HG03108 (cell line): ENCODE data around the gene OR8D2.

Source experiments
- ATAC-seq: cut with Tn5 transposase; IDR thresholded peaks from one replicate; pipeline ENCODE4 v1.9.1; 2021; ENCODE audit warnings: moderate library complexity; ENCODE audit not compliant: unreplicated experiment

OR8D2 gene, protein sequence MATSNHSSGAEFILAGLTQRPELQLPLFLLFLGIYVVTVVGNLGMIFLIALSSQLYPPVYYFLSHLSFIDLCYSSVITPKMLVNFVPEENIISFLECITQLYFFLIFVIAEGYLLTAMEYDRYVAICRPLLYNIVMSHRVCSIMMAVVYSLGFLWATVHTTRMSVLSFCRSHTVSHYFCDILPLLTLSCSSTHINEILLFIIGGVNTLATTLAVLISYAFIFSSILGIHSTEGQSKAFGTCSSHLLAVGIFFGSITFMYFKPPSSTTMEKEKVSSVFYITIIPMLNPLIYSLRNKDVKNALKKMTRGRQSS

DNA sequence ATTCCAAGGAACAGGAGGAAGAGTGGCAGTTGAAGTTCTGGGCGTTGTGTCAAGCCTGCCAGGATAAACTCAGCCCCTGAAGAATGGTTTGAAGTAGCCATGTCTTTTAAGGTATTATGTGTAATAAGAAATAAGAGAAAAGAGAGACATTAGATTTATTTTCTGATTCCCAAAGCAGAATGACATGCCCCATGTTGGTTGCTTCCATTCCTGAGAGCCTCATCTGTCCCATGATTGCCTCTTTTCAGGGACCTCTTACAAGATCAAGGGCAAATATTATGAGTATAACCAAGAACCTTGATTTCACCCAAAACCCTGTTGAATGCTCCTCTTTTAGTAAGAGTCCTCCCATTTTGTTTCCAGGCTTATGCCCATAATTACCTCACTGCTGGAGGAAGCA, at the start of gene OR8D2:
TSS of gene OR8D2 (minus strand) at position 101 of the 400 bp plus-strand sequence. CDS start at position 101, 0 bp downstream.
- no peak for ATAC-seq

DNA sequence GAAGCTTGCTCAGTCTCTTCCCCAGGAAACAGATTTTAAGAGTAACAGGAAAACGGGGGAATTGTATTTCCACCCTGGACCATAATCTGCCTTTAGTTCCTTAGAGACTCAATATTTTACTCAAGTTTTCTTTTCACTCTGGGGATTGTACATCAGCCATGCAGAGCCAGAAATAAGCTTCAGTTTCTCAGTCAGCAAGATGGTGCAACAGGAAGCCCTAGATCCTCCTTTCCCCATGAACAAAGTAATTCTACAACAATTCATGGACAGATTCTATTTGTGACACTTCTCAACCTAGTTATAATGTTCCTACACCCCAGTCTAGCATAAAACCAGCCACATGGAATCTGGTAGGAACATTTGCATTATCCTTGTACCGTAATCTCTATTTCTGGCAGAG, 39.6 kb upstream of the OR8D2 start:
- ATAC-seq: no peak

DNA sequence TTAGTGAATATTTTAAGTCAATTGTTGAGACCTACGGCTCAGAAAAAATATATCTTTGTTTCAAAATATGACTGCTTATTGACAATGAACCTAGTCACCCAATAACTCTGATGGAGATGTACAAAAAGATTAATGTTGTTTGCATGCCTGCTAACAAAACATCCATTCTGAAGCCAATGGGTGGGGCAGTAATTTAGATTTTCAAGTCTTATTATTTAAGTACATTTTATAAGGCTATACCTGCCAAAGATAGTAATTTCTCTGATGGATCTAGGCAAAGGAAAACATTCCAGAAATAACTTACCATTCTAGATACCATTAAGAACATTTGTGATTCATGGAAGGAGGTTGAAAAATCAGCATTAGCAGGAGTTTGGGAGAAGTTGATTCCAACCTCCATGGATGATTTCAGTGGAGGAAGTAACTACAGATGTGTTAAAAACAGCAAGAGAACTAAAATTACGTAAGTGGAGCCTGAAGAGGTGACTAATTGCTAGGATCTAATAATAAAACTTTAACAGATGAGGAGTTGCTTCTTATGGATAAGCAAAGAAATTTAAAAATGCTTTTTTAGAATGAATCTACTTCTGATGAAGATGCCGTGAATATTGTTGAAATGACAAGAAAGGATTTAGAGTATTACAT, 26.4 kb upstream of the OR8D2 start:
- ATAC-seq: no peak

GRCh38 chr11:124344346-124344745, 24.3 kb upstream of the OR8D2 start:
- no peak for ATAC-seq

GRCh38 chr11:124340142-124340447, 20.1 kb upstream of the OR8D2 start:
- ATAC-seq: no peak

DNA sequence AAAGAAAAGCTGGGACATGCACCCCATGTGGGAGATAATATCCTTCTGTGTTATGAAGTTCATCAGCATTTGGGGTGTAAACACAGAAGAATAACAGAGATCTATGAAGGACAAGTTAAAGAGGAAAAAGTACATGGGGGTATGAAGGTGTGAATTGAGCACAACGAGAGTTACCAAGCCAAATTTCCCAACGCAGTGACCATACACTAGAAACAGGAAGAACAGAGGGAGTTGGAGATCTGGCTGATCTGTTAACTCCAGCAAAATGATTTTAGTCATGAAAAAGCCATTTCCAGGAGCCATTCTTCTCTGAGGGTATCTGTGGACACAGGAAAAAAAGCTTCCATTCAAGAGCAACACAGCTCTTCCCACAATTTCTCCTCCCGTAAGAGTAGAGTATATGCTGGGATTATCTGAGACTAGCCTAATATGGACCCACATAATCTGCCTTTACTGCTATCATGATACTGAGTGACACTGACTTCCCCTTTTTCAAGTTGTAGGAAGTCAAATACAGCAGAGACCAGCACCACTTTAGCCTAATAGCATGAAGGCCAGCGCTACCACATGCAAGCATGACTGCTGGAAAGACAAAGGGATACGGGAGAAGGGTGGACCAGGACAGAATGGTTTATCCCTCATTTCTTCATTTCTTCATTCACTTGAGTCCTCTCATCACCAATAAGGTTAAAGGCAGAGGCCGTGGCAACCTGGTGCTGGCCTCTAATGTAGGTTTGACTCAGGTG, 19.6 kb upstream of the OR8D2 start:
- no peak for ATAC-seq

DNA sequence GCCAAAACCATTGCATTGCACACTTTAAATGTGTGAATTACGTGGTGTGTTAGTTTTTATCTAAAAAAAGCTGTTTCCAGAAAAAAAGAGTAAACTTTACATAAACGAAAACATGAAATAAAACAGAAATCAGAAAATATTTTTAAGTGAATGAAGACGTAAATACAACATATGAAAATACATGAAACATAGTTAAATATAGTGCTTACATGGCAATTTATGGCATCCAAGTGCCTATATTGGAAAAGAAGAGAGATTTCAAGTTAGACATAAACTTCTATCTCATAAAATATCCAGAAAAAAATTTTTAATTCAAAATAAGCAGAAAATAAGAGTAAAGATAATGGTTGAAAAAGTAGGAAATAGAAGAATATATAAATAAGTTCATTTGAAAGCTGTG, 11.9 kb upstream of the OR8D2 start:
- no peak for ATAC-seq

DNA sequence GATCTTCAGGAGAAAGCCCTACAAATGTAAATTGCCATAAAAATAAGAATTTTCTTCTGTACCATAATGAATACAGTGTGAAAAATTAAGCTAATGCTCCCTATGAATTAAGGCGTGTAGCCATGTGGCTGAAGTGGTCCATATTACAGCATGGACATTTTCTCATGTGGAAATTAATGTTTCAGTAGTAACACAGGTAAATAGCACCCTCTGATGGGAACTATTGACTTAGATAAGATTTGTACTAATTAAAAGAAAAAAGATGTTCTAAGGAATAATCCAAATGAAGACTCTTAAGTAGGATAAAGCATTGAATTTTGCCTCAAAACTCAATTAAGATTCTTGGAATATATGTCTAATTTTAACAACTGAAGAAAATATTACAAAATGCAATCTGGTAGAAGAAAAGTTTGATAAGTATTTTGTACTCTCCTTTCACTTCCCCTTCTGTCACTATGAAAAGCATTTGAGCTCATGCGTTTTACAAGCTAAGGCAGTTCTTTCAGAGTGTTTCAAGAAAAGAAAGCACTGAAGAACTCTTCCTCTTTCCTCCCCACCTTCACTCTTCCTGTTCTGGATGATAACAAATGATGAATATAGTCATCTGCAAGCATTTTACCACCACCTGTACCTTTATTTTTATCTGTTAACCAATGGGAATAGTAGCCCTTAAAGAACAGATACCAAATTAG, 9.9 kb upstream of the OR8D2 start:
- ATAC-seq: no peak

DNA sequence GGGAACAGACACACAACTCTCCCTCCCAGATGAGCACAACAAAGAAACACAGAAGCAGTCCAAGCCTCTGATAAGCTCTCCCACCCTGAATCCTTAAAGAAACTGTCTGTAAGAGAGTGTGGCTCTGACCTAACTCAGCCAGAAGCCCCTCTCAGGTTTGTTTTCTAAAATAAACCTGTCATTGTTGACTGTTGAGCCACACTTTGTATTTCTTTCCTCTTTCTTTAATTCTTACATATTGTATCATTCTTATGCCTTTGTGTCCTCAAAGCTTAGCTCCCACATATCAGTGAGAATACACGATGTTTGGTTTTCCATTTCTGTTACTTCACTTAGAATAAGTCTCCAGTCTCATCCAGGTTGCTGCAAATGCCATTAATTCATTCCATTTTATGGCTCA, 7.8 kb upstream of the OR8D2 start:
- ATAC-seq: no peak

DNA sequence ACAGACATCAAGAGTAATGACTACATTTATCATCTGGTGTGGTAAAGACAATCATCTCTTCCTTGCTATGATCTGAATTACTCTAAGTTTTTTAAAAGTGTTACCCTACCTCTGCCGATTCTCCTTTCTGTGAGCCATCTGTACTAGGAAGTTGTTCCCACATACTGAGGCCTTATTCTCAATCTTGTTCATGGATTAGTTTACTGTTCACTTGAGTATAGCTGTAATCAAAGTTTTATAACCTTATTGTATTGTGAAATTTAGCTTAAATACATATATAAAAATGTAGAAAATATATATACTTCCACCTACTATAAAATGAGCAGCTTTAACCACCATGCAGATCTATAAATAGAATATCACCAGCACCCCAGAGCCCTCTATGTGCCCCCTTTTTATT, 2.4 kb upstream of the OR8D2 start:
- no peak for ATAC-seq

GRCh38 chr11:124315052-124315451, 4.9 kb downstream of the OR8D2 start:
- ATAC-seq: no peak

DNA sequence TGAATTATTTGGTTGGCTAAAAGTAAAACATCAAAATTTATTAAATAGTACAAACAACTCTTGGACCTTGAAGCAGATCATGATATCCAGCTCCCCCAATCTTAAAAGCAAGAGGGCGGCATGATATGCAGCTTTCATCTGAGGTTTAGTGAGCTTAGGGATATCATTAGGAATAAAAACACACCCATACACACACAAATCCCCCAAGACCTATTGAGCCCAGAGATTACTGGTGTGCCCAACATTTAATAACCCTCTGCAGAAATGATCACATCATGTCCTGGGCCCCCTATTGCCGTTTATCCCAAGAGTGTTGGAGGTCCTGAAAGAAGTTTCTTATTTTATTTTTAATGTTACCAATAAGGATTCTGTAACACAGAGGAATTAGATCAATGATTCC, 6.1 kb downstream of the OR8D2 start, which contains the start of gene OR8D1:
TSS of gene OR8D1 (minus strand) at position 101 of the 400 bp plus-strand sequence. CDS start 3,183 bp downstream, outside the sequence.
- no peak for ATAC-seq

GRCh38 chr11:124313131-124313530, 6.9 kb downstream of the OR8D2 start:
- ATAC-seq: no peak

- ATAC-seq: no peak
Measured at GRCh38 chr11:124311670-124312069, 8.3 kb downstream of the OR8D2 start.

- no peak for ATAC-seq
Measured at GRCh38 chr11:124311269-124311668, 8.7 kb downstream of the OR8D2 start.

- ATAC-seq: no peak
Measured at GRCh38 chr11:124310721-124311120, 9.3 kb downstream of the OR8D2 start.

GRCh38 chr11:124307093-124307492, 12.9 kb downstream of the OR8D2 start:
- no peak for ATAC-seq

- ATAC-seq: no peak
Measured at GRCh38 chr11:124302347-124303125, 17.5 kb downstream of the OR8D2 start.

DNA sequence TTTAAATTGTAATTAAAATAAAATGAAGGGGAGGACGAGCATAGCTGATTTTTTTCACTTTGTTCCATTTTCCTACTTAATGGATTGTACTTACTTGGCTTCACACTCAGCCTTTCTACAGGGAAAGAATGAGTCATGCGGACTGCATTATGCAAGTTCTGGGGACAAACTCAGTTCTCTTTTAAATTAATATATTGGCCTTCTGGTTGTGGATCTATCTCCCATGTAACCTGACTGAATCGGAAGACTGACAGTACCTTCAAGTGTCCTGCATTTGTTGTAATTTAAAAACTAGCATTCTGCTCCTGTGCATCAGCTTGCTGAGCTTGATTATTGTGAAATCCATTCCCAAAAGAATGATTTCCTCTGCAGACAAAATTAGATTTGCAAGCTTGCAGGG, 18.4 kb downstream of the OR8D2 start:
- no peak for ATAC-seq

DNA sequence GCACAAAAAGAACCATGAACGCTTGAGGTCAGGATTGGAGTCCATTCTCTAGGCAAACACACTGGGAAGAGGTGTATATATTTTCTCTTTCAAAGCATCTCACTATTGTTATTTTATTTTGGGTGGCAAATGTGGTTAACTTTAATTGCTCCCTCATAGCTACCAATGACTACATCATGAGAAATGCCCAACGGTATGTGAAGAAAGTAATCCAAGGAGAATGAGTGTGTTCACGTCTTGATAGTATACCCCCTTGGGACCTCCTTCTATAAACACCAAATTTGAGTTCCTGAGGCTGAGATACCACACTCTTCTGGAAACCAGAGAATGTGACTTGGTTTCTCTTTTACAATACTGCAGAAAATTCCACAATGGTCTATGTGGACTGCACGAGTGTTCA, 22.1 kb downstream of the OR8D2 start:
- no peak for ATAC-seq

GRCh38 chr11:124296016-124296415, 24.0 kb downstream of the OR8D2 start:
- ATAC-seq: no peak
